Cardiac muscle cell (in vitro differentiated cells and primary cell): ENCODE results near the gene LRTM1. TPM values are rescaled to one million over a fixed set of nuclear protein-coding genes. Genes with fewer than 3 reads are reported as not detected.

Source experiments
- DNase-seq, 2 donors: peaks; one replicate each; pipeline versions ENCODE4 v3.0.0 to v3.0.0-alpha.2; 2010 to 2017; ENCODE audit warnings: low read depth in 1 of 2, low spot score in 1 of 2
- H3K27ac ChIP-seq: fragments of 200-600 bp; sonication (generic); 2 replicates; pipeline ENCODE4 v1.5.1; 2016
- H3K27me3 ChIP-seq: fragments of 200-600 bp; sonication (generic); 2 replicates; pipeline ENCODE4 v1.6.0; 2016; ENCODE audit warnings: control low read depth
- H3K36me3 ChIP-seq: fragments of 200-600 bp; sonication (generic); 2 replicates; pipeline ENCODE4 v1.5.1; 2016; ENCODE audit warnings: control low read depth
- H3K4me1 ChIP-seq: fragments of 200-600 bp; sonication (generic); 2 replicates; pipeline ENCODE4 v1.8.1; 2017; ENCODE audit warnings: low read depth, mild to moderate bottlenecking, mixed run types
- H3K4me3 ChIP-seq: fragments of 200-600 bp; sonication (generic); 2 replicates; pipeline ENCODE4 v1.5.1; 2016; ENCODE audit warnings: mild to moderate bottlenecking
- H3K9me3 ChIP-seq: fragments of 200-600 bp; sonication (generic); 2 replicates; pipeline ENCODE4 v1.5.1; 2017; ENCODE audit warnings: low read depth, mild to moderate bottlenecking, control low read depth
- polyA plus RNA-seq: library from polyadenylated mRNA; unstranded; fragments of >200 nt; fragmentation: Nextera tagmentation; extraction: Ambion mirVana; gene quantifications from 2 replicates; pipeline ENCODE4 v1.2.1, GENCODE V29; 2016
- total RNA-seq: library from RNA; depleted of rRNA; stranded (reverse); fragments of >200 nt; gene quantifications from 2 replicates; pipeline ENCODE4 v1.2.3, GENCODE V29; 2016
- TF ChIP-seq, protein P1 (sequence below): IDR thresholded peaks from 2 replicates; pipeline ENCODE4 v1.5.1; 2012; ENCODE audit warnings: low read depth, mild to moderate bottlenecking, low read length

The LRTM1 gene
- total and polyA plus RNA-seq, 2 experiments from 2014 or later: 0.13 TPM; not detected in 1

DNA sequence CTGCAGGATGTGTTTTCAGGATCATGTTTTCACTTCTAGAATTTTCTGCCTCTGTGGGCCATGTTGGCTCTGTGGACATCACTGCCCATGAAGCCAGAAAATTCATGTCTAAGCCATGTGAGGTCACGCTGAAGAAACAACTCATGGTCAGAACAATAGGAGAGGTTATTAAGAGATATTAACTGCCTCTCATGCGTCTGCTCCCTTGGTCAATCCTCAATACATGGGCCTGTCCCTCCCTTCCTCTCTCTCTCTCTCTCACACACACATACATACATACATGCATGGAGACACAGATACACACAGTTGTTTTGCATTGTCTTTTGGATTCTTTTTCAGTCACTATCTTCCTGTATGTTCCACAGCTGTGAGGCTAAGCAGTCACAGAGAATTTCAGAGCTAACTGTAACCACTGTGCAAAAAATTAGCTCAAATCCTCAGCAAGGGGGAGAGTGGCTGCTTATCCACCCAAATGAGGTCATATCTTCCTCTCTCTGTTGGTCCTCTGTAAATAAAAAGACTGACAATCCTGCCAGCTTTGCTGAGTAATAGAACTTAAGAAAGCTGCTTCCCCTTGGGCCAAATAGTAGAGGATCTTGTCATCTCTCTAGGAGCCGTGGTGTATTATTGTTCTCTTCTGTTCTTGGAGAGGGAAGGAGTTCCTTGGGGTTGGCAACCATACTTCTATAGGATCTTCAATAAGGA lies 45.6 kb downstream of the LRTM1 start:
- H3K36me3 ChIP-seq: no peaks in the 10 kb centered on the region
- H3K4me3 ChIP-seq: no peak overlapping the region
- peak in 1 of 2 donors; percentile 89 for DNase-seq
- H3K27ac ChIP-seq: no peak overlapping the region
- no peaks in the 10 kb centered on the region for H3K9me3 ChIP-seq
- H3K4me1 ChIP-seq: peaks cover 12% of the 10 kb centered on the region
- H3K27me3 ChIP-seq: no peaks in the 10 kb centered on the region
- TF ChIP-seq, protein P1, sequence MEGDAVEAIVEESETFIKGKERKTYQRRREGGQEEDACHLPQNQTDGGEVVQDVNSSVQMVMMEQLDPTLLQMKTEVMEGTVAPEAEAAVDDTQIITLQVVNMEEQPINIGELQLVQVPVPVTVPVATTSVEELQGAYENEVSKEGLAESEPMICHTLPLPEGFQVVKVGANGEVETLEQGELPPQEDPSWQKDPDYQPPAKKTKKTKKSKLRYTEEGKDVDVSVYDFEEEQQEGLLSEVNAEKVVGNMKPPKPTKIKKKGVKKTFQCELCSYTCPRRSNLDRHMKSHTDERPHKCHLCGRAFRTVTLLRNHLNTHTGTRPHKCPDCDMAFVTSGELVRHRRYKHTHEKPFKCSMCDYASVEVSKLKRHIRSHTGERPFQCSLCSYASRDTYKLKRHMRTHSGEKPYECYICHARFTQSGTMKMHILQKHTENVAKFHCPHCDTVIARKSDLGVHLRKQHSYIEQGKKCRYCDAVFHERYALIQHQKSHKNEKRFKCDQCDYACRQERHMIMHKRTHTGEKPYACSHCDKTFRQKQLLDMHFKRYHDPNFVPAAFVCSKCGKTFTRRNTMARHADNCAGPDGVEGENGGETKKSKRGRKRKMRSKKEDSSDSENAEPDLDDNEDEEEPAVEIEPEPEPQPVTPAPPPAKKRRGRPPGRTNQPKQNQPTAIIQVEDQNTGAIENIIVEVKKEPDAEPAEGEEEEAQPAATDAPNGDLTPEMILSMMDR: no peak

DNA sequence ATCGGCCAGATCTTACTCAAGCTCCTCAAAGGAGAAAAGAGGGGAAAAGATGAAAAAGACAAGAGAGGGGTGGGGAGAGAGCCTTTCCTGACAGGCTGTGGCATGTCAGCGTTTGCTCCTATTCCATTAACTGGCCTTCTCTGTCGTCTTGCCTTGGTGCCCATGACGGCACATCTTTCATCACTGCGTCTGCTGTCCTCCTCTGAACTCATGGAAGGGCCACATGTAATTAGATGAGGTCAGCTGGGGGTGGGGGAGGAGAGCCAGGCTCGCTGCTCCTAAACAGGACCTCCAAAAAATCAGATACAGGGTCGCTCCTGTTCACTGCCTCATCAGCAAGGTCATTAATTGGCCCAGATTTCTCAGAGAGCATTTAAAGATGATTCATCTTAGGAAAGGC lies 49.7 kb downstream of the LRTM1 start:
- TF ChIP-seq, protein P1: no peak
- H3K4me3 ChIP-seq: no peak overlapping the region
- no peak for DNase-seq

DNA sequence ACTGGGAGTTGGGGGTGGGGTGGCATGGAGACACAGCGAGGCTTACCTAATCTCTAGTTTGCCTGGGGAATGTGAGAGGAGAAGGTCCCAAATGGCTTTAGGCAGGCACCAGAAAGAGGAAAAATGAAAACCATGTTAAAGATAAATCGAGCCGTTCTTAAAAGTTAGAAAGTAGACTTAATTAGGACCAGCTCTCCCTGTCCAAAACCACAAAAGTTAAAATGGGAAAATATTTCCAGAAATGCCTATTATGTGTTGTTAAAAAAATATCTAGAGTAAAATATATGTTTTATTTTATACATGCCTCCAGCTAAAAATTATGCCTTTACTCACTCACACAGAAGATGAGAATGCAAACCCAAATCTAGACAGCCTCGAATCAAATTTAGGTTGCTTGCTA lies 50.1 kb downstream of the LRTM1 start:
- peaks cover 35% of the 10 kb centered on the region for H3K4me1 ChIP-seq
- H3K27me3 ChIP-seq: no peaks in the 10 kb centered on the region
- no peak overlapping the region for H3K4me3 ChIP-seq
- no peaks in the 10 kb centered on the region for H3K9me3 ChIP-seq
- TF ChIP-seq, protein P1: no peak
- H3K27ac ChIP-seq: no peak overlapping the region
- H3K36me3 ChIP-seq: no peaks in the 10 kb centered on the region
- no peak for DNase-seq

More for the DNA sequence above, 49.7 kb downstream of the LRTM1 start:
- Histone ChIP-seq H3K9me3 (no peaks in the 10 kb centered on the region), H3K36me3 (no peaks in the 10 kb centered on the region), H3K27me3 (no peaks in the 10 kb centered on the region), H3K4me1 (peaks cover 35% of the 10 kb centered on the region), H3K27ac (no peak overlapping the region)

DNA sequence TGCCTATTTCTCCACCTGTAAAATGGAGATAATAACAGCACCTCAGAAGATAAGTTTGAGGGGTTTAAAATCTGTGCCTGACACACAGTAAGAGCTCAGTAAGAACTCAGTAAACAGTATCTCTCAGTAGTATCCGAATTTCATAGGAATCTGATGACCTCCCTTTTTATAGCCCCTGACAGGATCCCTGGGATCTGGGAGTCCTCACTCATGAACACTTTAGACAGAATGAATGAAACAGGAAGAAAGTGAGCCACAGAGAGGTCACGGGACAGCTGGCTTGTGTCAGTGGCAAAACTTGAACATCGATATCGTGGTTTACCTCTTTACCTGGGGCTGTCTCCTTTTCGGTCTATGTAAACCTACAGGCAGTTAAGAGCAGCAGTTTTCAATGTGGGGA lies 51.2 kb downstream of the LRTM1 start:
- no peaks in the 10 kb centered on the region for H3K27me3 ChIP-seq
- no peaks in the 10 kb centered on the region for H3K36me3 ChIP-seq
- peaks cover 35% of the 10 kb centered on the region for H3K4me1 ChIP-seq
- no peaks in the 10 kb centered on the region for H3K9me3 ChIP-seq
- H3K27ac ChIP-seq: peak overlapping the region; percentile 16
- no peak for DNase-seq
- no peak overlapping the region for H3K4me3 ChIP-seq
- TF ChIP-seq, protein P1: no peak

DNA sequence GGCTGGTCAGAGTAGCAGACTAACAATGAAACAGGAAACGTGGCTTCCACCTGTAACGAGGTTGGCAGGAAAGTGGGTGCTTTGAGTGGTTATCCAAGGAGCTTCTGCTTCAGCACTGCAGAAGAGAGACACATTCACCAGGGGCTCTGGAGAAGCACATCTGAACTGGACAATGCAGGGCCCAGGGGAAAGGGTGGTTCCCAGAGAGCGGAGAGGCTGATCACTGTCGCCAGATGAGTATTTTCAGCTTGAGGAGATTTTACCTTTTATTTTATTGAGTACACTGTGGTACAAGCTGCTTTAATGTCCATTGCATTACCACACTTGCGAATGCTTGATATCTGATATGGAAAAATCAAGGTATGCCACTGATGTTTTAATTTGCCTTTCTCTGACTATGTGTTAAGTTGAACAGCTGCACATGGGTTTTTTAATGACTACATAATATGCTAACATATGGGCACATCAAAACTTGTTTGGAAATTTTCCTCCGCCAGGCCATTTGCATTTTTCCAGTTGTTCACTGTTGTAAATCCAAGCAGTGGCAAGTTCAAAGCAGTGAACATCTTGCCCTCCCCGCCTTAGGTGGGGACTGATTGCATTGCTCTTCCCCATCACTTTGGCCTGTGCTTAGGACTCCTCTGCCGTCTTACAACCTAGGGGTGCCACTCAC lies 52.1 kb downstream of the LRTM1 start:
- H3K9me3 ChIP-seq: no peaks in the 10 kb centered on the region
- H3K36me3 ChIP-seq: no peaks in the 10 kb centered on the region
- peaks cover 35% of the 10 kb centered on the region for H3K4me1 ChIP-seq
- no peak for DNase-seq
- TF ChIP-seq, protein P1: no peak
- no peaks in the 10 kb centered on the region for H3K27me3 ChIP-seq
- H3K4me3 ChIP-seq: no peak overlapping the region
- H3K27ac ChIP-seq: no peak overlapping the region
